ENCODE data around the gene SLC6A6.

SLC6A6 gene

GRCh38 chr3:14389716-14390115 is 12.7 kb upstream of the SLC6A6 start:
- Histone ChIP-seq H3K4me2 (ENCODE audit: low read length) (no peak overlapping the region), H3K27ac (no peak overlapping the region), H3K36me3 (ENCODE audit: control insufficient read depth, insufficient read depth, low read length) (no peaks in the 10 kb centered on the region), H3K4me3 (ENCODE audit: low read depth, low read length) (no peak overlapping the region), H3K79me2 (no peaks in the 10 kb centered on the region), H3K9me3 (ENCODE audit: control insufficient read depth, low read length) (no peaks in the 10 kb centered on the region), H3K9ac (no peak overlapping the region), H2AFZ (no peak overlapping the region), H3K27me3 (ENCODE audit: control insufficient read depth, insufficient read depth, low read length) (no peaks in the 10 kb centered on the region), H3K4me1 (no peaks in the 10 kb centered on the region)
- TF ChIP-seq CTCF (IDR thresholded peaks at IDR 0.05) = no peak

DNA sequence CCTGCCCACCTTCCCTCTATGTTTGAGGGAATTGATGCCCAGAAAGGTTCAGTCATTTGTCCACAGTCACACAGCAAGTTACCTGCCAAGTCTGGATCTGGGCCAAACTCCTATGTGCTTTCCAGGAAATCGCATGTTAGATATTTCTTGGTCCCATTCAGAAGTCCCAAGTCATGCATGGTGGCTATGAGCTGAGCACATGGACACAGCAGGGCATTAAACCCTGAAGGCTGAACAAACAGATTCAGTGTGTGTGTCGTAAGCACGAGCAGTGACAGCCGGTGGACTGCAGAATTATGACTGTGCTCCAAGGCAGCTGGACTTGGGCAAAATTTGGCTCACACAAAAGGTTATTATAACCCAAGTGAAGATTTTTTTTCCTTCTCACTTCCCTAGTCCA is 11.4 kb upstream of the SLC6A6 start:
- no peaks in the 10 kb centered on the region for H3K4me1 ChIP-seq
- no peaks in the 10 kb centered on the region for H3K36me3 ChIP-seq (ENCODE audit: control insufficient read depth, insufficient read depth, low read length)
- no peaks in the 10 kb centered on the region for H3K27me3 ChIP-seq (ENCODE audit: control insufficient read depth, insufficient read depth, low read length)
- no peak overlapping the region for H3K4me2 ChIP-seq (ENCODE audit: low read length)
- no peak overlapping the region for H3K9ac ChIP-seq
- TF ChIP-seq CTCF (IDR thresholded peaks at IDR 0.05) = no peak
- no peak overlapping the region for H3K27ac ChIP-seq
- H2AFZ ChIP-seq = no peak overlapping the region
- no peak overlapping the region for H3K4me3 ChIP-seq (ENCODE audit: low read depth, low read length)
- no peaks in the 10 kb centered on the region for H3K79me2 ChIP-seq
- H3K9me3 ChIP-seq (ENCODE audit: control insufficient read depth, low read length) = no peaks in the 10 kb centered on the region

DNA sequence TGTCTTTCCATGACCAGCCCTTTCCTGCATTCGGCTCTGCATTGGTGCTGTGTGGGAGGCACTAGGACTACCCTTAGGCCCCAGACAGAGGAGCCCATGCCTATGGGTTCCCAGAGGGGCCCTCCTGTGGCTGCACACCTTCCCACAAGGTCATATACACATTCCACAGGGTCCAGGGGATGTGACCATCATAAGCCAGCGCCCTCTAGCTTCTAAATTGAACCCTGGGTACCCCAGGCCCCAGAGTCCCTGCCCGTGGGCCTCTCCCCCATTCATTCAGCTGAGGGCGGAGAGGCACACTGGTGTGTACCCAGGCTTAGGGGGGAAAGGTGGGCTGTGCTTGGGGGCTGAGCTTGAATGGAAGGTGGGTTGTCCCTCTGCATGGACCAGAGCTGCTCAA is 10.2 kb upstream of the SLC6A6 start:
- Histone ChIP-seq H3K4me2 (ENCODE audit: low read length) (no peak overlapping the region), H3K27ac (no peak overlapping the region), H3K4me3 (ENCODE audit: low read depth, low read length) (no peak overlapping the region), H3K36me3 (ENCODE audit: control insufficient read depth, insufficient read depth, low read length) (no peaks in the 10 kb centered on the region), H3K9me3 (ENCODE audit: control insufficient read depth, low read length) (no peaks in the 10 kb centered on the region), H2AFZ (no peak overlapping the region), H3K27me3 (ENCODE audit: control insufficient read depth, insufficient read depth, low read length) (no peaks in the 10 kb centered on the region), H3K4me1 (no peaks in the 10 kb centered on the region), H3K9ac (no peak overlapping the region), H3K79me2 (no peaks in the 10 kb centered on the region)
- no peak for TF ChIP-seq CTCF (IDR thresholded peaks at IDR 0.05)

- Histone ChIP-seq H3K36me3 (ENCODE audit: control insufficient read depth, insufficient read depth, low read length) (no peaks in the 10 kb centered on the region), H3K27me3 (ENCODE audit: control insufficient read depth, insufficient read depth, low read length) (no peaks in the 10 kb centered on the region), H3K4me1 (no peaks in the 10 kb centered on the region), H3K4me2 (ENCODE audit: low read length) (no peak overlapping the region), H3K4me3 (ENCODE audit: low read depth, low read length) (no peak overlapping the region), H3K27ac (no peak overlapping the region), H3K79me2 (no peaks in the 10 kb centered on the region), H2AFZ (no peak overlapping the region), H3K9ac (no peak overlapping the region), H3K9me3 (ENCODE audit: control insufficient read depth, low read length) (no peaks in the 10 kb centered on the region)
- TF ChIP-seq CTCF (IDR thresholded peaks at IDR 0.05) = no peak
Measured at GRCh38 chr3:14392803-14393319, 9.5 kb upstream of the SLC6A6 start.

DNA sequence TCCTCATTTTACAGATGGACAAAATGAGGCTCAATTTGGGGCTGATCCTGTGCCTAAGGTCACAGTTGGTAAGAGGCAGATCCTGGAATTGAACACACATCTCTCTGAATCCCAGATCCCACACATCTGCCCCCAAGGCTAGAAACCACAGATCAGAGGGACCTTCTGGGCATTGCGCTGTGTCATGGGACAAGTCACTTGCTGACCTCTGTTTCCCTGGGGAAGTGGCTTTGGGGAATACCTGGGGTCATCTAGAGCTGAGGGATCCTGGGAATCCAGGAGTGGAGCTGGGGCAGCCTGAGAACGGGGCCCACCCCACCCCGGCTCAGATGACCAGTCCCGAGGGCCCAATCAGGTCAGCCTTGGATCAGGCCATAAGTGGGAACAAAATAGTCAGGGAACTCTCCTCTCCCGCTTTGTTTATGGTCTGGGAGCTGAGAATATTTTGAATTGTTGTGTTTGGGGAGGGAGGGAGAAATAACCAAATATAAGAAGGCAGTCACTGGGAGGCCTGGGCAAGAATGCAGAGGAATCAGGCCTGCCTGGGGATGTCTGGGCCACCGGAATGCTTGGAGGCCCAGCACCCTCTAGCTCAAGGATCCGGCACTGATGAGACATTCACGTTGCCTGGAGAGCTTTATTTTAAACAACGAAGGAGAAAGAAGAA is 8.8 kb upstream of the SLC6A6 start:
- no peak overlapping the region for H3K4me2 ChIP-seq (ENCODE audit: low read length)
- no peak for TF ChIP-seq CTCF (IDR thresholded peaks at IDR 0.05)
- H3K27ac ChIP-seq = no peak overlapping the region
- no peaks in the 10 kb centered on the region for H3K79me2 ChIP-seq
- H2AFZ ChIP-seq = no peak overlapping the region
- no peaks in the 10 kb centered on the region for H3K36me3 ChIP-seq (ENCODE audit: control insufficient read depth, insufficient read depth, low read length)
- H3K27me3 ChIP-seq (ENCODE audit: control insufficient read depth, insufficient read depth, low read length) = no peaks in the 10 kb centered on the region
- no peaks in the 10 kb centered on the region for H3K4me1 ChIP-seq
- no peaks in the 10 kb centered on the region for H3K9me3 ChIP-seq (ENCODE audit: control insufficient read depth, low read length)
- no peak overlapping the region for H3K4me3 ChIP-seq (ENCODE audit: low read depth, low read length)
- H3K9ac ChIP-seq = no peak overlapping the region
